CD4-positive, alpha-beta memory T cell (primary cell): Measurements from ENCODE around the gene CHCHD6. TPM values are rescaled to one million over a fixed set of nuclear protein-coding genes. Genes with fewer than 3 reads are reported as not detected.

Experiments used
- CTCF ChIA-PET: fragments of 350-600 bp; sonication (Branson Sonifier 250); formaldehyde crosslinking; loops from one replicate; lab custom pipeline; 2021; ENCODE audit warnings: inconsistent platforms; ENCODE audit not compliant: partially characterized antibody; lab: Charles Lee
- POLR2A ChIA-PET: fragments of 350-600 bp; sonication (Branson Sonifier 250); formaldehyde crosslinking; loops from one replicate; lab custom pipeline; 2021; ENCODE audit not compliant: partially characterized antibody; lab: Charles Lee
- DNase-seq, 5 donors: peaks; one replicate each; pipeline versions ENCODE4 v3.0.0 to v3.0.0-alpha.2; 2020 to 2022; ENCODE audit warnings: mixed read lengths in 1 of 5
- H3K27ac ChIP-seq: one replicate; pipeline ENCODE4 v1.7.0; 2013; ENCODE audit warnings: low read depth, low read length
- H3K27me3 ChIP-seq: 2 replicates; pipeline ENCODE4 v1.7.0; 2013; ENCODE audit warnings: mild to moderate bottlenecking, low read length, moderate library complexity; ENCODE audit not compliant: insufficient read depth
- H3K36me3 ChIP-seq: 2 replicates; pipeline ENCODE4 v1.7.0; 2013; ENCODE audit warnings: mild to moderate bottlenecking, low read length, moderate library complexity; ENCODE audit not compliant: insufficient read depth
- H3K4me1 ChIP-seq: 2 replicates; pipeline ENCODE4 v1.7.0; 2013; ENCODE audit warnings: mild to moderate bottlenecking, low read length, moderate library complexity; ENCODE audit not compliant: insufficient read depth
- H3K4me3 ChIP-seq, 2 donors: one replicate each; pipeline ENCODE4 v1.7.0; 2013; ENCODE audit warnings: low read length in 2 of 2, mild to moderate bottlenecking in 1 of 2
- H3K9me3 ChIP-seq, 2 donors: one replicate each; pipeline ENCODE4 v1.7.0; 2013; ENCODE audit warnings: low read length in 2 of 2, control low read depth in 1 of 2; ENCODE audit not compliant: control insufficient read depth in 1 of 2
- H3K27ac Mint-ChIP-seq, 7 donors: one replicate each; pipeline ENCODE4 v1.8.0; 2020 to 2021; ENCODE audit warnings: mixed read lengths in 7 of 7, mild to moderate bottlenecking in 6 of 7, inconsistent platforms in 3 of 7, moderate library complexity in 3 of 7
- H3K27me3 Mint-ChIP-seq, 2 donors: one replicate each; pipeline ENCODE4 v1.8.0; 2020 to 2021; ENCODE audit warnings: mixed read lengths in 2 of 2
- H3K36me3 Mint-ChIP-seq, 2 donors: one replicate each; pipeline ENCODE4 v1.8.0; 2020 to 2021; ENCODE audit warnings: mixed read lengths in 2 of 2, inconsistent platforms in 1 of 2, mild to moderate bottlenecking in 1 of 2
- H3K4me1 Mint-ChIP-seq, 4 donors: one replicate each; pipeline ENCODE4 v1.8.0; 2020 to 2021; ENCODE audit warnings: mixed read lengths in 4 of 4, mild to moderate bottlenecking in 1 of 4
- H3K4me3 Mint-ChIP-seq, 8 donors: one replicate each; pipeline ENCODE4 v1.8.0; 2020 to 2021; ENCODE audit warnings: mixed read lengths in 8 of 8, mild to moderate bottlenecking in 7 of 8, moderate library complexity in 6 of 8, inconsistent platforms in 3 of 8
- H3K9me3 Mint-ChIP-seq, 8 donors: one replicate each; pipeline ENCODE4 v1.8.0; 2020 to 2021; ENCODE audit warnings: mixed read lengths in 8 of 8, mild to moderate bottlenecking in 5 of 8, inconsistent platforms in 3 of 8, moderate library complexity in 1 of 8
- intact Hi-C: fragments of 100-400 bp; cut with micrococcal nuclease; formaldehyde crosslinking; loops from one replicate; pipeline ENCODE4 v1.15.1; 2023
- polyA plus RNA-seq, 2 donors: library from polyadenylated mRNA; unstranded; fragments of 300-500 nt; fragmentation: Illumina TruSeq; gene quantifications; one replicate each; pipeline ENCODE4 v1.2.3, GENCODE V29; 2021
- total RNA-seq, 2 experiments: library from RNA; stranded (reverse); gene quantifications; one replicate each; pipeline ENCODE4 v1.2.3, GENCODE V29; 2021

CHCHD6 gene
- total and polyA plus RNA-seq, 4 experiments from 2014 or later: 7.3 to 12.3 (median 10.2) TPM

GRCh38 chr3:126990024-126990700 lies 286.1 kb downstream of the CHCHD6 start:
- H3K36me3 Mint-ChIP-seq: peaks cover 7 to 14% of the 10 kb centered on the region in 2 donors
- no peaks in the 10 kb centered on the region for H3K27me3 Mint-ChIP-seq
- no peaks in the 10 kb centered on the region for H3K4me1 ChIP-seq
- H3K9me3 Mint-ChIP-seq: no peaks in the 10 kb centered on the region
- H3K27me3 ChIP-seq: no peaks in the 10 kb centered on the region
- ChIA-PET CTCF (no interaction called here), POLR2A (no interaction called here)
- peaks cover 1 to 16% (median 8%) of the 10 kb centered on the region in 4 donors for H3K4me1 Mint-ChIP-seq
- H3K9me3 ChIP-seq: no peaks in the 10 kb centered on the region
- H3K4me3 ChIP-seq: no peak overlapping the region
- H3K4me3 Mint-ChIP-seq: no peak overlapping the region
- intact Hi-C loops: no loop called here
- H3K27ac ChIP-seq: no peak overlapping the region
- peak overlapping the region in 1 of 7 donors; percentile 82 for H3K27ac Mint-ChIP-seq
- no peaks in the 10 kb centered on the region for H3K36me3 ChIP-seq
- DNase-seq: no peak

- Mint-ChIP-seq H3K9me3 (no peaks in the 10 kb centered on the region), H3K4me3 (no peak overlapping the region), H3K36me3 (peaks cover 7 to 14% of the 10 kb centered on the region in 2 donors), H3K27ac (peak overlapping the region in 2 of 7 donors; percentile 15 to 56), H3K27me3 (no peaks in the 10 kb centered on the region), H3K4me1 (peaks cover 1 to 16% (median 5%) of the 10 kb centered on the region in 4 donors)
- Histone ChIP-seq H3K27ac (no peak overlapping the region), H3K36me3 (no peaks in the 10 kb centered on the region), H3K27me3 (no peaks in the 10 kb centered on the region), H3K4me3 (no peak overlapping the region), H3K4me1 (no peaks in the 10 kb centered on the region), H3K9me3 (no peaks in the 10 kb centered on the region)
- ChIA-PET CTCF (no interaction called here), POLR2A (no interaction called here)
- intact Hi-C loops: no loop called here
- DNase-seq: no peak
These were observed 286.9 kb downstream of the CHCHD6 start for GRCh38 chr3:126990890-126991289.

- H3K9me3 ChIP-seq: no peaks in the 10 kb centered on the region
- no peaks in the 10 kb centered on the region for H3K27me3 Mint-ChIP-seq
- H3K4me3 Mint-ChIP-seq: no peak overlapping the region
- H3K4me3 ChIP-seq: no peak overlapping the region
- intact Hi-C loops: no loop called here
- no peak overlapping the region for H3K27ac ChIP-seq
- H3K36me3 ChIP-seq: no peaks in the 10 kb centered on the region
- DNase-seq: no peak
- peaks cover 7 to 14% of the 10 kb centered on the region in 2 donors for H3K36me3 Mint-ChIP-seq
- POLR2A ChIA-PET: no interaction called here
- H3K27me3 ChIP-seq: no peaks in the 10 kb centered on the region
- peaks cover 1 to 11% (median 2%) of the 10 kb centered on the region in 4 donors for H3K4me1 Mint-ChIP-seq
- peak overlapping the region in 1 of 7 donors; percentile 56 for H3K27ac Mint-ChIP-seq
- no peaks in the 10 kb centered on the region for H3K4me1 ChIP-seq
- no peaks in the 10 kb centered on the region for H3K9me3 Mint-ChIP-seq
- CTCF ChIA-PET: no interaction called here
These were observed 287.5 kb downstream of the CHCHD6 start for GRCh38 chr3:126991366-126992200.

- Mint-ChIP-seq H3K36me3 (peaks cover 7 to 14% of the 10 kb centered on the region in 2 donors), H3K27ac (peak overlapping the region in 1 of 7 donors; percentile 56), H3K4me3 (no peak overlapping the region), H3K27me3 (no peaks in the 10 kb centered on the region), H3K4me1 (peaks cover 0 to 10% (median 2%) of the 10 kb centered on the region in 4 donors), H3K9me3 (no peaks in the 10 kb centered on the region)
- ChIA-PET CTCF (no interaction called here), POLR2A (no interaction called here)
- Histone ChIP-seq H3K4me3 (no peak overlapping the region), H3K27me3 (no peaks in the 10 kb centered on the region), H3K4me1 (no peaks in the 10 kb centered on the region), H3K9me3 (no peaks in the 10 kb centered on the region), H3K36me3 (no peaks in the 10 kb centered on the region), H3K27ac (no peak overlapping the region)
- intact Hi-C loops: no loop called here
- no peak for DNase-seq
These were observed 288.2 kb downstream of the CHCHD6 start for GRCh38 chr3:126992216-126992615.

- no peak overlapping the region for H3K4me3 Mint-ChIP-seq
- Histone ChIP-seq H3K27me3 (no peaks in the 10 kb centered on the region), H3K4me1 (no peaks in the 10 kb centered on the region), H3K4me3 (no peak overlapping the region), H3K9me3 (no peaks in the 10 kb centered on the region), H3K27ac (no peak overlapping the region), H3K36me3 (no peaks in the 10 kb centered on the region)
- ChIA-PET CTCF (no interaction called here), POLR2A (no interaction called here)
- H3K36me3 Mint-ChIP-seq: peaks cover 7 to 14% of the 10 kb centered on the region in 2 donors
- no peak for DNase-seq
- H3K27me3 Mint-ChIP-seq: no peaks in the 10 kb centered on the region
- intact Hi-C loops: no loop called here
- peaks cover 1 to 6% (median 3%) of the 10 kb centered on the region in 4 donors for H3K4me1 Mint-ChIP-seq
- no peak overlapping the region for H3K27ac Mint-ChIP-seq
- no peaks in the 10 kb centered on the region for H3K9me3 Mint-ChIP-seq
These were observed 288.7 kb downstream of the CHCHD6 start for GRCh38 chr3:126992776-126993175.

GRCh38 chr3:126993436-126993835 lies 289.4 kb downstream of the CHCHD6 start:
- no peak overlapping the region for H3K27ac ChIP-seq
- H3K9me3 ChIP-seq: no peaks in the 10 kb centered on the region
- Mint-ChIP-seq H3K4me3 (no peak overlapping the region), H3K27me3 (no peaks in the 10 kb centered on the region), H3K4me1 (peaks cover 2 to 7% (median 4%) of the 10 kb centered on the region in 4 donors), H3K36me3 (peaks cover 7 to 12% of the 10 kb centered on the region in 2 donors), H3K9me3 (no peaks in the 10 kb centered on the region), H3K27ac (peak overlapping the region in 2 of 7 donors; percentile 53 to 70)
- ChIA-PET POLR2A (no interaction called here), CTCF (no interaction called here)
- H3K27me3 ChIP-seq: no peaks in the 10 kb centered on the region
- intact Hi-C loops: no loop called here
- H3K4me1 ChIP-seq: no peaks in the 10 kb centered on the region
- no peaks in the 10 kb centered on the region for H3K36me3 ChIP-seq
- no peak overlapping the region for H3K4me3 ChIP-seq
- no peak for DNase-seq

- intact Hi-C loops: no loop called here
- Mint-ChIP-seq H3K36me3 (peaks cover 7% of the 10 kb centered on the region in 2 donors), H3K27me3 (no peaks in the 10 kb centered on the region), H3K27ac (peak overlapping the region in 1 of 7 donors; percentile 38), H3K4me3 (no peak overlapping the region), H3K4me1 (peaks cover 0 to 7% (median 3%) of the 10 kb centered on the region in 4 donors), H3K9me3 (no peaks in the 10 kb centered on the region)
- H3K4me1 ChIP-seq: no peaks in the 10 kb centered on the region
- H3K4me3 ChIP-seq: no peak overlapping the region
- H3K36me3 ChIP-seq: no peaks in the 10 kb centered on the region
- H3K9me3 ChIP-seq: no peaks in the 10 kb centered on the region
- H3K27ac ChIP-seq: no peak overlapping the region
- no peaks in the 10 kb centered on the region for H3K27me3 ChIP-seq
- DNase-seq: no peak
- CTCF ChIA-PET: interaction anchor here (1.1 kb wide), 1 partner anchor 12 kb away, joined by 3 read pairs; the partner anchor contains the start of gene PLXNA1
- POLR2A ChIA-PET: no interaction called here
These were observed 290.7 kb downstream of the CHCHD6 start for GRCh38 chr3:126994661-126995245.
